Stomach (tissue), 9 donors: Measurements from ENCODE around the gene OPCML. TPM values are rescaled to one million over a fixed set of nuclear protein-coding genes. Genes with fewer than 3 reads are reported as not detected.

Source experiments
- DNase-seq, 2 donors: peaks; one replicate each; pipeline versions ENCODE4 v3.0.0 to v3.0.0-alpha.2; 2013 to 2019
- H3K27ac ChIP-seq, 5 donors: fragments of 200-600 bp in 4 of 5; sonication (generic) in 4 of 5; one replicate each; pipeline ENCODE4 v1.5.1; 2013 to 2019; ENCODE audit warnings: mild to moderate bottlenecking in 1 of 5, moderate library complexity in 1 of 5
- H3K27me3 ChIP-seq, 3 donors: fragments of 200-600 bp; sonication (generic); one replicate each; pipeline ENCODE4 v1.5.1; 2017 to 2019; ENCODE audit warnings: mixed run types in 1 of 3
- H3K36me3 ChIP-seq, 4 donors: fragments of 200-600 bp; sonication (generic); 1 replicate in 3 of 4; 2 replicates in 1 of 4; pipeline ENCODE4 v1.5.1; 2016 to 2019
- H3K4me1 ChIP-seq, 4 donors: fragments of 200-600 bp; sonication (generic); one replicate each; pipeline ENCODE4 v1.5.1; 2016 to 2019
- H3K4me3 ChIP-seq, 4 donors: fragments of 200-600 bp; sonication (generic) in 3 of 4; one replicate each; pipeline ENCODE4 v1.5.1; 2016 to 2019; ENCODE audit warnings: mild to moderate bottlenecking in 1 of 4
- H3K9me3 ChIP-seq, 4 donors: fragments of 200-600 bp; sonication (generic); one replicate each; pipeline ENCODE4 v1.5.1; 2016 to 2019
- CTCF ChIP-seq, 7 experiments: fragments of 450-650 bp in 4 of 7; fragments of 200-600 bp in 3 of 7; sonication (generic) in 3 of 7; IDR thresholded peaks; one replicate each; pipeline ENCODE4 v1.5.1; 2016 to 2019; ENCODE audit warnings: antibody characterized with exemption in 7 of 7, control low read depth in 2 of 7, mild to moderate bottlenecking in 1 of 7
- EP300 ChIP-seq: sonication (generic); formaldehyde crosslinking; IDR thresholded peaks from one replicate; pipeline ENCODE4 v1.6.1; 2017; ENCODE audit warnings: antibody characterized with exemption
- POLR2A ChIP-seq, 4 donors: fragments of 450-650 bp; IDR thresholded peaks; one replicate each; pipeline ENCODE4 v1.6.1; 2016; ENCODE audit warnings: antibody characterized with exemption in 4 of 4, control low read depth in 2 of 4, mild to moderate bottlenecking in 1 of 4, moderate library complexity in 1 of 4
- POLR2AphosphoS5 ChIP-seq, 3 donors: sonication (generic); formaldehyde crosslinking; IDR thresholded peaks; one replicate each; pipeline ENCODE4 v1.6.1; 2016; ENCODE audit warnings: antibody characterized with exemption in 3 of 3
- WGBS, 5 donors: extraction: QIAGEN DNeasy Blood & Tissue Kit in 3 of 5; methylation state at CpG; one replicate each; pipeline versions ENCODE4 v1.1.5 to v1.1.7; 2013 to 2018; 5-methylcytosine and 5-hydroxymethylcytosine counted together
- intact Hi-C: fragments of 100-400 bp; cut with DNase I; formaldehyde crosslinking; loops from one replicate; pipeline ENCODE4 v1.15.1; 2023; ENCODE audit warnings: low total_unique reads
- polyA plus RNA-seq, 3 donors: library from polyadenylated mRNA; stranded (reverse); fragments of 200-250 nt; gene quantifications; one replicate each; pipeline ENCODE4 v1.2.3, GENCODE V29; 2013
- total RNA-seq, 5 donors: library from RNA; depleted of rRNA; stranded (reverse); fragments of >200 nt; gene quantifications; one replicate each; pipeline versions ENCODE4 v1.1.0 to v1.2.3, GENCODE V29; 2014 to 2016
- donor health status: healthy with polysubstance abuse.
- donor health status: Bipolar disorder and iron deficiency.
- donor health status: healthy.

OPCML gene
- total and polyA plus RNA-seq, 8 donors = 0.03 to 0.92 (median 0.55) TPM; not detected in 3

- H3K27ac ChIP-seq = no peak overlapping the region
- WGBS, 5 donors = 88 to 90% (median 89%) methylated on average over 14 of the region's 14 CpGs
- no peak overlapping the region for H3K4me3 ChIP-seq
- intact Hi-C loops = no loop called here
- no peaks in the 10 kb centered on the region for H3K36me3 ChIP-seq
- no peak for TF ChIP-seq POLR2AphosphoS5 (IDR thresholded peaks at IDR 0.05)
- TF ChIP-seq POLR2A (IDR thresholded peaks at IDR 0.05) = no peak
- TF ChIP-seq CTCF (IDR thresholded peaks at IDR 0.05) = no peak
- no peak for TF ChIP-seq EP300
- H3K9me3 ChIP-seq = no peaks in the 10 kb centered on the region
- no peaks in the 10 kb centered on the region for H3K4me1 ChIP-seq
- no peaks in the 10 kb centered on the region for H3K27me3 ChIP-seq
- DNase-seq = no peak
Observed at GRCh38 chr11:133390803-133391202, 141.5 kb downstream of the OPCML start.

GRCh38 chr11:133388975-133389568 lies 143.2 kb downstream of the OPCML start:
- no peaks in the 10 kb centered on the region for H3K27me3 ChIP-seq
- intact Hi-C loops = no loop called here
- no peak for DNase-seq
- no peaks in the 10 kb centered on the region for H3K4me1 ChIP-seq
- 79 to 92% (median 87%) methylated on average over 5 of the region's 5 CpGs for WGBS, 5 donors
- no peak overlapping the region for H3K4me3 ChIP-seq
- no peak for TF ChIP-seq CTCF (IDR thresholded peaks at IDR 0.05)
- no peak for TF ChIP-seq POLR2AphosphoS5 (IDR thresholded peaks at IDR 0.05)
- no peak for TF ChIP-seq POLR2A (IDR thresholded peaks at IDR 0.05)
- TF ChIP-seq EP300 = no peak
- no peaks in the 10 kb centered on the region for H3K36me3 ChIP-seq
- H3K27ac ChIP-seq = no peak overlapping the region
- H3K9me3 ChIP-seq = no peaks in the 10 kb centered on the region

GRCh38 chr11:133388260-133388659 lies 144.0 kb downstream of the OPCML start:
- WGBS, 5 donors = 73 to 85% (median 77%) methylated on average over 2 of the region's 2 CpGs
- H3K27me3 ChIP-seq = no peaks in the 10 kb centered on the region
- H3K36me3 ChIP-seq = no peaks in the 10 kb centered on the region
- no peaks in the 10 kb centered on the region for H3K4me1 ChIP-seq
- H3K27ac ChIP-seq = no peak overlapping the region
- no peak overlapping the region for H3K4me3 ChIP-seq
- intact Hi-C loops = no loop called here
- no peaks in the 10 kb centered on the region for H3K9me3 ChIP-seq
- DNase-seq = no peak
- TF ChIP-seq POLR2AphosphoS5 (IDR thresholded peaks at IDR 0.05) (no peak), POLR2A (IDR thresholded peaks at IDR 0.05) (no peak), CTCF (IDR thresholded peaks at IDR 0.05) (no peak), EP300 (no peak)

- Histone ChIP-seq H3K27ac (no peak overlapping the region), H3K9me3 (no peaks in the 10 kb centered on the region), H3K4me3 (no peak overlapping the region), H3K27me3 (no peaks in the 10 kb centered on the region), H3K36me3 (no peaks in the 10 kb centered on the region), H3K4me1 (no peaks in the 10 kb centered on the region)
- DNase-seq = no peak
- intact Hi-C loops = no loop called here
- 54 to 67% (median 63%) methylated on average over 4 of the region's 4 CpGs for WGBS, 5 donors
- TF ChIP-seq EP300 (no peak), POLR2A (IDR thresholded peaks at IDR 0.05) (no peak), POLR2AphosphoS5 (IDR thresholded peaks at IDR 0.05) (no peak), CTCF (IDR thresholded peaks at IDR 0.05) (no peak)
Observed at GRCh38 chr11:133386852-133387251, 145.4 kb downstream of the OPCML start.
